Cardiac atrium fibroblast (primary cell): Measurements from ENCODE around the gene S100A7A. TPM values are rescaled to one million over a fixed set of nuclear protein-coding genes. Genes with fewer than 3 reads are reported as not detected.

Experiments
- total RNA-seq: library from RNA; depleted of rRNA; stranded (reverse); fragments of >200 nt; gene quantifications from 2 replicates; pipeline ENCODE4 v1.2.3, GENCODE V29; 2015

Gene S100A7A
- not detected in 2 replicates for total RNA-seq

GRCh38 chr1:153415850-153416570 is at the start of gene S100A7A:
Gene S100A7A (plus strand): TSS chr1:153416520. CDS start chr1:153418083, 1,563 bp downstream.

GRCh38 chr1:153375511-153375910 is 40.8 kb upstream of the S100A7A start, which contains the start of gene S100A12:
Gene S100A12 (minus strand): TSS chr1:153375621. CDS start chr1:153374592, 1,029 bp downstream.

GRCh38 chr1:153390938-153391710 is 25.2 kb upstream of the S100A7A start, which contains the start of gene S100A8:
Gene S100A8 (minus strand): TSS chr1:153391073. CDS start chr1:153390535, 538 bp downstream.

GRCh38 chr1:153460551-153460950 is 44.2 kb downstream of the S100A7A start, which contains the start of gene S100A7:
Gene S100A7 (minus strand): TSS chr1:153460651. CDS start chr1:153459013, 1,638 bp downstream.

Other genes with a start within 250 kb of the S100A7A start
- gene LELP1, start 213.1 kb upstream of the S100A7A start, total RNA-seq: not detected in 2 replicates
- gene PRR9, start 198.9 kb upstream of the S100A7A start, total RNA-seq: not detected in 2 replicates
- not detected in 2 replicates for gene LORICRIN, start 156.8 kb upstream of the S100A7A start, total RNA-seq
- gene PGLYRP3, start 103.6 kb upstream of the S100A7A start, total RNA-seq: not detected in 2 replicates
- gene PGLYRP4, start 67.7 kb upstream of the S100A7A start, total RNA-seq: not detected in 2 replicates
- gene S100A9, start 58.7 kb upstream of the S100A7A start, total RNA-seq: not detected in 2 replicates
- gene S100A12, start 40.9 kb upstream of the S100A7A start, total RNA-seq: not detected in 2 replicates
- not detected in 2 replicates for gene S100A8, start 25.4 kb upstream of the S100A7A start, total RNA-seq
- not detected in 2 replicates for gene S100A7, start 44.1 kb downstream of the S100A7A start, total RNA-seq
- gene S100A6, start 119.5 kb downstream of the S100A7A start, total RNA-seq: 782 and 910 TPM in 2 replicates
- not detected in 2 replicates for gene S100A5, start 124.4 kb downstream of the S100A7A start, total RNA-seq
- gene S100A4, start 129.3 kb downstream of the S100A7A start, total RNA-seq: 145 and 248 TPM in 2 replicates
- gene S100A3, start 132.7 kb downstream of the S100A7A start, total RNA-seq: 7.5 and 9.0 TPM in 2 replicates
- gene S100A2, start 149.3 kb downstream of the S100A7A start, total RNA-seq: 0.16 TPM in 1 of 2 replicates, not detected in the other
- 200 and 242 TPM in 2 replicates for gene S100A16, start 196.6 kb downstream of the S100A7A start, total RNA-seq
- gene S100A14, start 199.8 kb downstream of the S100A7A start, total RNA-seq: not detected in 2 replicates
- gene S100A13, start 211.0 kb downstream of the S100A7A start, total RNA-seq: 144 and 173 TPM in 2 replicates
- gene S100A1, start 211.9 kb downstream of the S100A7A start, total RNA-seq: not detected in 2 replicates
- 22.8 and 24.0 TPM in 2 replicates for gene CHTOP, start 217.5 kb downstream of the S100A7A start, total RNA-seq
- gene SNAPIN, start 242.2 kb downstream of the S100A7A start, total RNA-seq: 56.1 and 65.7 TPM in 2 replicates